Measurements from ENCODE around the gene FAM174B.

The FAM174B gene

GRCh38 chr15:92574161-92574560, 81.4 kb downstream of the FAM174B start:
- no peak for DNase-seq

GRCh38 chr15:92571824-92572223, 83.8 kb downstream of the FAM174B start:
- DNase-seq = no peak

GRCh38 chr15:92570391-92570790, 85.2 kb downstream of the FAM174B start:
- DNase-seq = no peak

DNA sequence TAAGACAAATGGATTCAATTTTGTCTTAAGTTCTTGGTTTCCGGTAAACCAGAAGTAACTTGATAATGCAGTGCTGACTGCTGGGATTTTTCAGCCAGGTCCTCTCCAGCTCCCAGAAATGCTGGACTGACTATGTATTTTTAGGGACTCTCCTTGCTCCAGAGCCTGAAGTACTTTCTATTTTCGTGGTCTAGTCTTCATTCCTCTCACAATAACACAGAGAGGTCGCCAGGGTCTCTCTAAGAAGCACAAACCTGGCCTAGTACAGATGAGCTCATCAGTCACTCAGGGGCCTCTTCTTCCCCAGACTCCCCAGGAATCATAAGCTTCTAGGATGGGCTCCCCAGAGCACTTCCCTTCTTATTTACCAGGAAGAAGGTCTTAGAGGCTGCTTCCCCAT, 85.8 kb downstream of the FAM174B start:
- no peak for DNase-seq

Data from amygdala (tissue), 56 donors.